ENCODE results near the gene USP47. TPM values are rescaled to one million over a fixed set of nuclear protein-coding genes. Genes with fewer than 3 reads are reported as not detected.

Gene USP47
- polyA plus RNA-seq, 1 donor from 2014 or later, result 92.6 TPM

DNA sequence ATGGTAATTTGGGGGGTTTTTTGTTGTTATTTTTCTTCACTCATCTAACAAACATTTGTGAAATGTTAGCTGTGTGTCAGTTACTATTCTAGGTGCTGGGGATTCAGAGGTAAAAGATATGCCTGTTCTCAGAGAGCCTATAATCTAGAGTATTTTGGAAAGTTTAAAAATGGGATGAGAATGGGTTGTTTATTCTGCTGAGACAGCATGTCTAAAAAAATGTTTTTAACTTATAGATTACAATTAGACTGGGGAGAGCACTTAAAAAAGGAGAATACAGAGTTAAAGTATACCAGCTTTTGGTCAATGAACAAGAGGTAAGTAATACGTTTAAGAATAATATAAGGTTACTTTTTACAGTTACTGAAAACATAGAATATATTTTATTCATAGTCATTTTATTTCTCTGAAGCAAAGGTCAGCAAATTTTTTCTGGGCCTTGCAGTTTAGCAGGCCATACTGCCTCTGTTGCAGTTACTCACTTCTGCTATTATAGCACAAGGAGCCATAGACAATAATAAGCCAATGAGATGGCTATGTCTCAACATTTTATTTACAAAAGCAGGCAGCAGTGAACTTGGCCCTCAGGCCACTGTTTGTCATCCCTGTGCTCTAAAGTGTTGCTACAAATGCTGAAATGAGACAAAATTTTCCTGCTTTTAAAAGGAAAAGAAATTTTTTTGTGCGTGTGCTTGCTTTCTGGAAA, 106.6 kb downstream of the USP47 start:
- no peak for TF ChIP-seq TAF1 (IDR thresholded peaks at IDR 0.05; ENCODE audit: low read depth)
- no peak for TF ChIP-seq POLR2AphosphoS5 (IDR thresholded peaks at IDR 0.05)
- TF ChIP-seq SMC3 (conservative IDR thresholded peaks at IDR 0.05; ENCODE audit: poor library complexity), result no peak
- TF ChIP-seq RAD21 (conservative IDR thresholded peaks at IDR 0.05), result no peak
- TF ChIP-seq, protein P1, sequence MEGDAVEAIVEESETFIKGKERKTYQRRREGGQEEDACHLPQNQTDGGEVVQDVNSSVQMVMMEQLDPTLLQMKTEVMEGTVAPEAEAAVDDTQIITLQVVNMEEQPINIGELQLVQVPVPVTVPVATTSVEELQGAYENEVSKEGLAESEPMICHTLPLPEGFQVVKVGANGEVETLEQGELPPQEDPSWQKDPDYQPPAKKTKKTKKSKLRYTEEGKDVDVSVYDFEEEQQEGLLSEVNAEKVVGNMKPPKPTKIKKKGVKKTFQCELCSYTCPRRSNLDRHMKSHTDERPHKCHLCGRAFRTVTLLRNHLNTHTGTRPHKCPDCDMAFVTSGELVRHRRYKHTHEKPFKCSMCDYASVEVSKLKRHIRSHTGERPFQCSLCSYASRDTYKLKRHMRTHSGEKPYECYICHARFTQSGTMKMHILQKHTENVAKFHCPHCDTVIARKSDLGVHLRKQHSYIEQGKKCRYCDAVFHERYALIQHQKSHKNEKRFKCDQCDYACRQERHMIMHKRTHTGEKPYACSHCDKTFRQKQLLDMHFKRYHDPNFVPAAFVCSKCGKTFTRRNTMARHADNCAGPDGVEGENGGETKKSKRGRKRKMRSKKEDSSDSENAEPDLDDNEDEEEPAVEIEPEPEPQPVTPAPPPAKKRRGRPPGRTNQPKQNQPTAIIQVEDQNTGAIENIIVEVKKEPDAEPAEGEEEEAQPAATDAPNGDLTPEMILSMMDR (IDR thresholded peaks at IDR 0.05; ENCODE audit: poor library complexity, severe bottlenecking), result no peak
- no peaks in the 10 kb centered on the region for H3K27me3 ChIP-seq (ENCODE audit: insufficient read depth, low read depth, low read length)
- H3K36me3 ChIP-seq (ENCODE audit: insufficient read depth, low read length), result peaks cover 4% of the 10 kb centered on the region
- no peak overlapping the region for H2AFZ ChIP-seq (ENCODE audit: low read depth, low read length)
- no peaks in the 10 kb centered on the region for H4K20me1 ChIP-seq (ENCODE audit: insufficient read depth)
- no peaks in the 10 kb centered on the region for H3K79me2 ChIP-seq (replicated peaks; ENCODE audit: insufficient read depth, low read length)
- no peak overlapping the region for H3K9ac ChIP-seq (ENCODE audit: low read length)
- no peak overlapping the region for H3K4me3 ChIP-seq (ENCODE audit: low read length)
- H3K4me2 ChIP-seq (ENCODE audit: low read length), result no peak overlapping the region
- no peaks in the 10 kb centered on the region for H3K9me3 ChIP-seq (ENCODE audit: low read length)
- H3K9me2 ChIP-seq (ENCODE audit: insufficient read depth, low read length), result no peaks in the 10 kb centered on the region
- H3K27ac ChIP-seq (ENCODE audit: low read length), result no peak overlapping the region
- H3F3A ChIP-seq (ENCODE audit: insufficient read depth, low read length, poor library complexity, severe bottlenecking), result no peaks in the 10 kb centered on the region

DNA sequence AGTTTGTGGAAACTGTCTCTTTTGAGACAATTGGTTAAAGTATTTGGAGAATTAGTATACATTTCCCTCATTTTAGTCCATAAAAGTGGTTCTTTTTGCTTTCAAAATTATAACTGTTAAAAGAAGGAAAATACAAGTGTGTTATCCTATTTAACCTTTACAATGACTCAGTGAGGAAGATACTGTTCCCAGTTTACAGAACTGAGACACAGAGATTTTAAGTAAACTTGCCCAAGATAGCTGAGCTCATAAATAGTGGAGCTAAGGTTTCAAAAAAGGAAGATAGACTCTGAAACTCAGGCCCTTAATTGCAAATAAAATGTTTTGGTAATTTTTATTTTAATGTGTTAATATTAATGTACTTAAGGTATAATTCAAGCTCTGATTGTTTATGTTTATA, 107.7 kb downstream of the USP47 start:
- H4K20me1 ChIP-seq (ENCODE audit: insufficient read depth), result no peaks in the 10 kb centered on the region
- H3K27ac ChIP-seq (ENCODE audit: low read length), result no peak overlapping the region

DNA sequence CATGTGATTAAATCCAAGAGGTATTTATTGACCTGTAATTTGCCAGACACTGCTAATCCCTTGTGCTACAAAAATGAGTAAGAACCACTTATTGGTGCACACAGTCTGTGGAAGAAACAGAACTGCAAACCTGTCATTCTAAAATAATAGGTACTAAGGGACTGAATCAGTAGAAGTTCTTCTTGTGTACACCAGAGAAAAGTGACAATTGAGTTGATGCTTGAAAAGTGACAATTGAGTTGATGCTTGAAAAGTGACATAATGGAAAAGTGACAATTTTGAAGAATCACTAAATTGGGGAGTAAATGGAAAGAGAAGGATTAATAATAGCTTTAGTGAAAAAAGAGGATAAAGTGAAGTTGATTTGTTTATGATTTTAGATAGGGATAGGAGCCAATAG, 110.3 kb downstream of the USP47 start:
- H4K20me1 ChIP-seq (ENCODE audit: insufficient read depth), result no peaks in the 10 kb centered on the region
- no peaks in the 10 kb centered on the region for H3F3A ChIP-seq (ENCODE audit: insufficient read depth, low read length, poor library complexity, severe bottlenecking)
- TF ChIP-seq, protein P2, sequence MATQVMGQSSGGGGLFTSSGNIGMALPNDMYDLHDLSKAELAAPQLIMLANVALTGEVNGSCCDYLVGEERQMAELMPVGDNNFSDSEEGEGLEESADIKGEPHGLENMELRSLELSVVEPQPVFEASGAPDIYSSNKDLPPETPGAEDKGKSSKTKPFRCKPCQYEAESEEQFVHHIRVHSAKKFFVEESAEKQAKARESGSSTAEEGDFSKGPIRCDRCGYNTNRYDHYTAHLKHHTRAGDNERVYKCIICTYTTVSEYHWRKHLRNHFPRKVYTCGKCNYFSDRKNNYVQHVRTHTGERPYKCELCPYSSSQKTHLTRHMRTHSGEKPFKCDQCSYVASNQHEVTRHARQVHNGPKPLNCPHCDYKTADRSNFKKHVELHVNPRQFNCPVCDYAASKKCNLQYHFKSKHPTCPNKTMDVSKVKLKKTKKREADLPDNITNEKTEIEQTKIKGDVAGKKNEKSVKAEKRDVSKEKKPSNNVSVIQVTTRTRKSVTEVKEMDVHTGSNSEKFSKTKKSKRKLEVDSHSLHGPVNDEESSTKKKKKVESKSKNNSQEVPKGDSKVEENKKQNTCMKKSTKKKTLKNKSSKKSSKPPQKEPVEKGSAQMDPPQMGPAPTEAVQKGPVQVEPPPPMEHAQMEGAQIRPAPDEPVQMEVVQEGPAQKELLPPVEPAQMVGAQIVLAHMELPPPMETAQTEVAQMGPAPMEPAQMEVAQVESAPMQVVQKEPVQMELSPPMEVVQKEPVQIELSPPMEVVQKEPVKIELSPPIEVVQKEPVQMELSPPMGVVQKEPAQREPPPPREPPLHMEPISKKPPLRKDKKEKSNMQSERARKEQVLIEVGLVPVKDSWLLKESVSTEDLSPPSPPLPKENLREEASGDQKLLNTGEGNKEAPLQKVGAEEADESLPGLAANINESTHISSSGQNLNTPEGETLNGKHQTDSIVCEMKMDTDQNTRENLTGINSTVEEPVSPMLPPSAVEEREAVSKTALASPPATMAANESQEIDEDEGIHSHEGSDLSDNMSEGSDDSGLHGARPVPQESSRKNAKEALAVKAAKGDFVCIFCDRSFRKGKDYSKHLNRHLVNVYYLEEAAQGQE (IDR thresholded peaks at IDR 0.05; ENCODE audit: borderline replicate concordance), result no peak
- TF ChIP-seq MXI1 (conservative IDR thresholded peaks at IDR 0.05; ENCODE audit: poor library complexity, severe bottlenecking) (no peak), EP300 (conservative IDR thresholded peaks at IDR 0.05; ENCODE audit: poor library complexity, severe bottlenecking) (peak; percentile 84), RAD21 (conservative IDR thresholded peaks at IDR 0.05) (no peak), POLR2AphosphoS5 (IDR thresholded peaks at IDR 0.05) (peak; percentile 54)
- no peak overlapping the region for H3K9ac ChIP-seq (ENCODE audit: low read length)
- H3K9me2 ChIP-seq (ENCODE audit: insufficient read depth, low read length), result no peaks in the 10 kb centered on the region
- H3K79me2 ChIP-seq (replicated peaks; ENCODE audit: insufficient read depth, low read length), result no peaks in the 10 kb centered on the region
- H3K4me2 ChIP-seq (ENCODE audit: low read length), result no peak overlapping the region
- H2AFZ ChIP-seq (ENCODE audit: low read depth, low read length), result no peak overlapping the region
- H3K27me3 ChIP-seq (ENCODE audit: insufficient read depth, low read depth, low read length), result no peaks in the 10 kb centered on the region
- H3K27ac ChIP-seq (ENCODE audit: low read length), result no peak overlapping the region
- peaks cover 23% of the 10 kb centered on the region for H3K36me3 ChIP-seq (ENCODE audit: insufficient read depth, low read length)
- H3K9me3 ChIP-seq (ENCODE audit: low read length), result no peaks in the 10 kb centered on the region
- H3K4me3 ChIP-seq (ENCODE audit: low read length), result peak overlapping the region; percentile 19

More for the DNA sequence above, 107.7 kb downstream of the USP47 start:
- Histone ChIP-seq H3K4me2 (ENCODE audit: low read length) (no peak overlapping the region), H3K36me3 (ENCODE audit: insufficient read depth, low read length) (peaks cover 4% of the 10 kb centered on the region), H3K9me3 (ENCODE audit: low read length) (no peaks in the 10 kb centered on the region), H3F3A (ENCODE audit: insufficient read depth, low read length, poor library complexity, severe bottlenecking) (no peaks in the 10 kb centered on the region), H3K79me2 (replicated peaks; ENCODE audit: insufficient read depth, low read length) (no peaks in the 10 kb centered on the region), H3K4me3 (ENCODE audit: low read length) (no peak overlapping the region), H3K9me2 (ENCODE audit: insufficient read depth, low read length) (no peaks in the 10 kb centered on the region), H2AFZ (ENCODE audit: low read depth, low read length) (no peak overlapping the region), H3K27me3 (ENCODE audit: insufficient read depth, low read depth, low read length) (no peaks in the 10 kb centered on the region), H3K9ac (ENCODE audit: low read length) (no peak overlapping the region)
- TF ChIP-seq SMC3 (conservative IDR thresholded peaks at IDR 0.05; ENCODE audit: poor library complexity), result no peak
- no peak for TF ChIP-seq EP300 (conservative IDR thresholded peaks at IDR 0.05; ENCODE audit: poor library complexity, severe bottlenecking)
- no peak for TF ChIP-seq MXI1 (conservative IDR thresholded peaks at IDR 0.05; ENCODE audit: poor library complexity, severe bottlenecking)
